ENCODE data around the gene PTPRN2. TPM values are rescaled to one million over a fixed set of nuclear protein-coding genes. Genes with fewer than 3 reads are reported as not detected.

The PTPRN2 gene
- total RNA-seq, 1 experiment from 2014 or later: not detected

- no TSS peak for BruUV-seq (replicated peaks)
- no peaks in the 10 kb centered on the region for H3F3A ChIP-seq (ENCODE audit: insufficient read depth, low read depth)
- no peak overlapping the region for H3K4me3 ChIP-seq
- peaks cover 98% of the 10 kb centered on the region for H3K27me3 ChIP-seq (ENCODE audit: insufficient read depth, low read depth)
- no peaks in the 10 kb centered on the region for H3K36me3 ChIP-seq (ENCODE audit: low read depth)
- intact Hi-C loops (cut with micrococcal nuclease; ENCODE audit: unreplicated experiment): no loop called here
- ChIA-PET POLR2A (ENCODE audit: unreplicated experiment) (no interaction called here), CTCF (no interaction called here)
- H3K4me2 ChIP-seq: no peak overlapping the region
- no peak overlapping the region for H3K27ac ChIP-seq
- no peak overlapping the region for H2AFZ ChIP-seq
- no peaks in the 10 kb centered on the region for H3K79me2 ChIP-seq (ENCODE audit: low read depth)
- no peak for DNase-seq
- no peaks in the 10 kb centered on the region for H4K20me1 ChIP-seq (ENCODE audit: insufficient read depth)
- H3K9me2 ChIP-seq (ENCODE audit: insufficient read depth): no peaks in the 10 kb centered on the region
- H3K9me3 ChIP-seq (ENCODE audit: insufficient read depth, low read depth): no peaks in the 10 kb centered on the region
- TF ChIP-seq CTCF (conservative IDR thresholded peaks at IDR 0.05): no peak
- no peak for TF ChIP-seq EZH2 (IDR thresholded peaks at IDR 0.05; ENCODE audit: low read depth)
- H3K4me1 ChIP-seq (replicated peaks; ENCODE audit: insufficient read depth): no peaks in the 10 kb centered on the region
These were observed 199.6 kb downstream of the PTPRN2 start for GRCh38 chr7:158388072-158388471.

- no peaks in the 10 kb centered on the region for H3K79me2 ChIP-seq (ENCODE audit: low read depth)
- no peak overlapping the region for H3K27ac ChIP-seq
- no peaks in the 10 kb centered on the region for H3K4me1 ChIP-seq (replicated peaks; ENCODE audit: insufficient read depth)
- no peaks in the 10 kb centered on the region for H3K9me2 ChIP-seq (ENCODE audit: insufficient read depth)
- H3K27me3 ChIP-seq (ENCODE audit: insufficient read depth, low read depth): peaks cover 98% of the 10 kb centered on the region
- H3K4me2 ChIP-seq: no peak overlapping the region
- ChIA-PET POLR2A (ENCODE audit: unreplicated experiment) (no interaction called here), CTCF (no interaction called here)
- no peak overlapping the region for H3K4me3 ChIP-seq
- TF ChIP-seq EZH2 (IDR thresholded peaks at IDR 0.05; ENCODE audit: low read depth) (no peak), CTCF (conservative IDR thresholded peaks at IDR 0.05) (no peak)
- no peak overlapping the region for H2AFZ ChIP-seq
- BruUV-seq (replicated peaks): no TSS peak
- DNase-seq: no peak
- no peaks in the 10 kb centered on the region for H3K36me3 ChIP-seq (ENCODE audit: low read depth)
- no peaks in the 10 kb centered on the region for H3F3A ChIP-seq (ENCODE audit: insufficient read depth, low read depth)
- no peaks in the 10 kb centered on the region for H4K20me1 ChIP-seq (ENCODE audit: insufficient read depth)
- intact Hi-C loops (cut with micrococcal nuclease; ENCODE audit: unreplicated experiment): no loop called here
- no peaks in the 10 kb centered on the region for H3K9me3 ChIP-seq (ENCODE audit: insufficient read depth, low read depth)
These were observed 200.1 kb downstream of the PTPRN2 start for GRCh38 chr7:158387546-158387891.

GRCh38 chr7:158386866-158387545 lies 200.6 kb downstream of the PTPRN2 start:
- intact Hi-C loops (cut with micrococcal nuclease; ENCODE audit: unreplicated experiment): no loop called here
- no peaks in the 10 kb centered on the region for H3K79me2 ChIP-seq (ENCODE audit: low read depth)
- no peak overlapping the region for H3K4me2 ChIP-seq
- DNase-seq: no peak
- ChIA-PET CTCF (no interaction called here), POLR2A (ENCODE audit: unreplicated experiment) (no interaction called here)
- H3K9me2 ChIP-seq (ENCODE audit: insufficient read depth): no peaks in the 10 kb centered on the region
- H4K20me1 ChIP-seq (ENCODE audit: insufficient read depth): no peaks in the 10 kb centered on the region
- H3K4me1 ChIP-seq (replicated peaks; ENCODE audit: insufficient read depth): no peaks in the 10 kb centered on the region
- peaks cover 98% of the 10 kb centered on the region for H3K27me3 ChIP-seq (ENCODE audit: insufficient read depth, low read depth)
- H3K36me3 ChIP-seq (ENCODE audit: low read depth): no peaks in the 10 kb centered on the region
- no TSS peak for BruUV-seq (replicated peaks)
- no peak overlapping the region for H3K4me3 ChIP-seq
- H2AFZ ChIP-seq: no peak overlapping the region
- no peak overlapping the region for H3K27ac ChIP-seq
- TF ChIP-seq EZH2 (IDR thresholded peaks at IDR 0.05; ENCODE audit: low read depth) (no peak), CTCF (conservative IDR thresholded peaks at IDR 0.05) (no peak)
- H3K9me3 ChIP-seq (ENCODE audit: insufficient read depth, low read depth): no peaks in the 10 kb centered on the region
- H3F3A ChIP-seq (ENCODE audit: insufficient read depth, low read depth): no peaks in the 10 kb centered on the region

Data from PC-9 (cell line).